Lung (tissue), 12 donors: Measurements from ENCODE around the gene MNX1. TPM values are rescaled to one million over a fixed set of nuclear protein-coding genes. Genes with fewer than 3 reads are reported as not detected.

Source experiments
- ATAC-seq: fragments of 200-7000 bp; cut with Tn5 transposase; one replicate; pipeline ENCODE4 v1.9.1; 2020; ENCODE audit warnings: moderate number of reproducible peaks; ENCODE audit not compliant: insufficient read depth, low FRiP score
- DNase-seq, 3 donors: peaks; one replicate each; pipeline ENCODE4 v3.0.0-alpha.2; 2013 to 2017
- H3K27ac ChIP-seq, 2 donors: one replicate each; pipeline ENCODE4 v1.5.1; 2013; ENCODE audit warnings: mild to moderate bottlenecking in 2 of 2, moderate library complexity in 2 of 2, control low read depth in 1 of 2, inconsistent platforms in 1 of 2, low read depth in 1 of 2, low read length in 1 of 2
- H3K27me3 ChIP-seq, 3 donors: one replicate each; pipeline ENCODE4 v1.5.1; 2013; ENCODE audit warnings: low read length in 2 of 3; ENCODE audit not compliant: control insufficient read depth in 3 of 3, insufficient read depth in 3 of 3
- H3K36me3 ChIP-seq, 4 donors: one replicate each; pipeline ENCODE4 v1.5.1; 2013; ENCODE audit warnings: low read length in 4 of 4, mild to moderate bottlenecking in 1 of 4, moderate library complexity in 1 of 4; ENCODE audit not compliant: control insufficient read depth in 4 of 4, insufficient read depth in 4 of 4
- H3K4me1 ChIP-seq, 5 donors: one replicate each; pipeline ENCODE4 v1.5.1; 2013; ENCODE audit warnings: low read length in 5 of 5, mild to moderate bottlenecking in 2 of 5, moderate library complexity in 1 of 5; ENCODE audit not compliant: control insufficient read depth in 5 of 5, insufficient read depth in 5 of 5
- H3K4me3 ChIP-seq: one replicate; pipeline ENCODE4 v1.5.1; 2013; ENCODE audit warnings: mild to moderate bottlenecking, control low read depth, moderate library complexity
- H3K9ac ChIP-seq, 2 donors: one replicate each; pipeline ENCODE4 v1.5.1; 2013; ENCODE audit warnings: low read length in 2 of 2, control low read depth in 1 of 2; ENCODE audit not compliant: insufficient read depth in 1 of 2
- H3K9me3 ChIP-seq, 4 donors: one replicate each; pipeline ENCODE4 v1.5.1; 2013; ENCODE audit warnings: low read length in 3 of 4, mild to moderate bottlenecking in 1 of 4, moderate library complexity in 1 of 4; ENCODE audit not compliant: control insufficient read depth in 4 of 4, insufficient read depth in 3 of 4
- WGBS, 2 donors: extraction: QIAGEN DNeasy Blood & Tissue Kit; methylation state at CpG; one replicate each; pipeline ENCODE4 v1.1.7; 2013; 5-methylcytosine and 5-hydroxymethylcytosine counted together
- polyA plus RNA-seq, 2 donors: library from polyadenylated mRNA; stranded (reverse); fragments of 200-250 nt; gene quantifications; one replicate each; pipeline ENCODE4 v1.2.1, GENCODE V29; 2013
- total RNA-seq, 2 donors: library from RNA; depleted of rRNA in 1 of 2; stranded (reverse); fragments of >200 nt in 1 of 2; gene quantifications; one replicate each; pipeline ENCODE4 v1.2.1, GENCODE V29; 2014 to 2021
- TF ChIP-seq, protein P1 (sequence below): IDR thresholded peaks from 2 replicates; pipeline ENCODE4 v1.5.1; 2012; ENCODE audit warnings: mild to moderate bottlenecking; ENCODE audit errors: control extremely low read depth, extremely low read depth
- donor health status: control.
- donor health status: control.
- donor health status: Bipolar disorder and iron deficiency.
- donor health status: healthy.
- donor health status: DM: yes; HTN: yes; CAD: no.

The MNX1 gene
- total and polyA plus RNA-seq, 4 donors = 0.10 to 1.4 TPM; not detected in 2

- DNase-seq = no peak
- ATAC-seq = no peak
- Histone ChIP-seq H3K9ac (no peak overlapping the region), H3K4me3 (no peak overlapping the region), H3K27ac (no peak overlapping the region), H3K4me1 (peaks cover 0 to 21% (median 11%) of the 10 kb centered on the region in 5 donors), H3K36me3 (no peaks in the 10 kb centered on the region), H3K27me3 (peaks cover 30 to 78% (median 77%) of the 10 kb centered on the region in 3 donors), H3K9me3 (peaks cover 0 to 4% (median 0%) of the 10 kb centered on the region in 4 donors)
- TF ChIP-seq, protein P1, sequence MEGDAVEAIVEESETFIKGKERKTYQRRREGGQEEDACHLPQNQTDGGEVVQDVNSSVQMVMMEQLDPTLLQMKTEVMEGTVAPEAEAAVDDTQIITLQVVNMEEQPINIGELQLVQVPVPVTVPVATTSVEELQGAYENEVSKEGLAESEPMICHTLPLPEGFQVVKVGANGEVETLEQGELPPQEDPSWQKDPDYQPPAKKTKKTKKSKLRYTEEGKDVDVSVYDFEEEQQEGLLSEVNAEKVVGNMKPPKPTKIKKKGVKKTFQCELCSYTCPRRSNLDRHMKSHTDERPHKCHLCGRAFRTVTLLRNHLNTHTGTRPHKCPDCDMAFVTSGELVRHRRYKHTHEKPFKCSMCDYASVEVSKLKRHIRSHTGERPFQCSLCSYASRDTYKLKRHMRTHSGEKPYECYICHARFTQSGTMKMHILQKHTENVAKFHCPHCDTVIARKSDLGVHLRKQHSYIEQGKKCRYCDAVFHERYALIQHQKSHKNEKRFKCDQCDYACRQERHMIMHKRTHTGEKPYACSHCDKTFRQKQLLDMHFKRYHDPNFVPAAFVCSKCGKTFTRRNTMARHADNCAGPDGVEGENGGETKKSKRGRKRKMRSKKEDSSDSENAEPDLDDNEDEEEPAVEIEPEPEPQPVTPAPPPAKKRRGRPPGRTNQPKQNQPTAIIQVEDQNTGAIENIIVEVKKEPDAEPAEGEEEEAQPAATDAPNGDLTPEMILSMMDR = no peak
- 13 to 16% methylated on average over 10 of the region's 10 CpGs for WGBS, 2 donors
Measured at GRCh38 chr7:157012113-157012547, 1.7 kb upstream of the MNX1 start.

DNA sequence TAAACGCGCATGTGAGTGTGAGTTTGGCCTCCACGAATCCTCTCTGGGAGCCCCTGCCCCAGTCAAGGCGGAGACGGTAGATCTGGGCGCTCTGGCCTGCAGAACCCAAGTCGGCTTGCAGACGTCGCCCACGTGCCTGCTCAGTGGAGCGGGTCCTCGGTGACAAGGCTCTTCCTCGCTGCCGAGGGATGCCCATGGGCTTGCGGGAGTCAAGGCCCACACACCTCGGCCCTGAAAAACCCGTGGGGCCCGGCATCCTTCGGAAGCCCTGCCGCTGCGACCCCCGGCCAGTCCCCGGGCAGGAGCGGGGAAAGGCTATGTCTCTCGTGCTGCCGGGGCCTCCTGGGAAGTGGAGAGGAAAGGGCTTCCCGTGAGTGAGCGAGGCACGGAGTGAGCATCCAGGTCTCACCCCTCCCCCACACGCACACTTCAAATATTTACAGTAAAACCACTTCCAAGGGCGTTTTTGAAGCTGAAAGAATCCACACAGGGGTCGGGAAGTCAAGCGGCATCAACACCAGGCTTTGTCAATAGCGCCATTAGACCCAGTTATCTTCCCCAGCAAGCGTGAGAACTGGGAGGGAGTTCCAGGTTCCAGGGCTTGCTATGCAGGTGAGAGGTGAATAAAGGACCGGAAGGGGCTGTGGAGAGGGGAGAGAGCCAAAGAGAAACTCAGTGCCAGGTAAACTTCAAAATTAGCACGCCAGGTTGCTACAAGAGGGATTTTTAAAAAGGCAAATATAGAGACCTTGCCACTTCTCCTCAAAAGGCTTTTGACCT lies 1.1 kb upstream of the MNX1 start:
- ATAC-seq (no peak), DNase-seq (no peak)
- Histone ChIP-seq H3K36me3 (no peaks in the 10 kb centered on the region), H3K9ac (no peak overlapping the region), H3K4me1 (peaks cover 0 to 21% (median 11%) of the 10 kb centered on the region in 5 donors), H3K9me3 (peaks cover 0 to 5% (median 0%) of the 10 kb centered on the region in 4 donors), H3K27ac (no peak overlapping the region), H3K27me3 (peaks cover 27 to 78% (median 77%) of the 10 kb centered on the region in 3 donors), H3K4me3 (peak overlapping the region; percentile 11)
- 2% methylated on average over 37 of the region's 37 CpGs for WGBS, 2 donors
- TF ChIP-seq, protein P1 = no peak

DNA sequence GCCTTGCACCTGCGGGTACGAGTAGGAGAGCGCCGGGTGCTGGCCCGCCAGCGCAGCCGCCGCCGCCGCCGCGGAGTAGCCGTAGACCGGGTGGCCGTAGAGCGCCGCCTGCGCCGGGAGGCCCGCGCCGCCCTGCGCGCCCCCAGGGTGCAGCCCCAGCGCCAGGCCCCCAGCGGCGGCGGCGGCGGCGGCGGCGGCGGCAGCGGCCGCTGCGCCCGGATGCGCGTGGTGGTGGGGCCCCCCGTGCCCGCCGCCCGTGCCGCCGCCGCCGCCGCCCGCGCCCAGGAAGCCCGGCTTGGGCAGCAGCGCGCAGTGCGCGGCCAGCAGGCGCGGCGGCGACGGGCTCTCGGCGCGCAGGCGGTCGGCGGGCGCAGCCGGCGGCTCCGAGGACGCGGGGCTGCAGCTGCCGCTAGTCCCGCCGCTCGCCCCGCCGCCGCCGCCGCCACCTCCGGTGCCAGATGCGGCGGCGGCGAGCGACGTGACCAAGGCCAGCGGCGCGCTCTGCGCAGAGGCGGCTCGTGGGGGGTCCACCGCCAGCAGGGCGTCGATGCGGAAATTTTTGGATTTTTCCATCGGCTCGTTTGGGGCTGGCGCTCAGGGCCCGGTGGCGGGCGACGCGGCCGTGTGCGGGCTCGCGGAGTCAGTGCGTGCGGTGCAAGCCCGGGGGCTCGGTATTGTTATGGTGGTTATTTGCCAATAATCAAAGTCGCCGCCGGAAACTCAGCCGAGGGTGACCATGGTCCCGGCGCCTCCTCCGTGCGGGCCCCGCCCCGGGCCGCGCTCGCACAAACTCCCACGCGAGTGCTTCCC lies 480 bp downstream of the MNX1 start:
- ATAC-seq (no peak), DNase-seq (no peak)
- H3K27me3 ChIP-seq = peaks cover 31 to 73% (median 68%) of the 10 kb centered on the region in 3 donors
- no peaks in the 10 kb centered on the region for H3K36me3 ChIP-seq
- TF ChIP-seq, protein P1 = no peak
- WGBS, 2 donors = 1% methylated on average over 63 to 130 of the region's 130 CpGs
- no peak overlapping the region for H3K9ac ChIP-seq
- no peak overlapping the region for H3K27ac ChIP-seq
- H3K9me3 ChIP-seq = peaks cover 0 to 5% (median 0%) of the 10 kb centered on the region in 4 donors
- H3K4me1 ChIP-seq = peaks cover 0 to 23% (median 11%) of the 10 kb centered on the region in 5 donors
- peak overlapping the region; percentile 51 for H3K4me3 ChIP-seq
